ENCODE results near the gene AARS2. TPM values are rescaled to one million over a fixed set of nuclear protein-coding genes. Genes with fewer than 3 reads are reported as not detected.

AARS2 gene
- total RNA-seq, 4 donors from 2014 or later, result 14.2 to 23.1 (median 17.7) TPM

- Histone ChIP-seq H3K4me1 (no peaks in the 10 kb centered on the region), H3K36me3 (peaks cover 0 to 94% (median 25%) of the 10 kb centered on the region in 3 donors), H3K27me3 (no peaks in the 10 kb centered on the region), H3K27ac (no peak overlapping the region), H3K9me3 (no peaks in the 10 kb centered on the region), H3K4me3 (no peak overlapping the region)
- DNase-seq (ENCODE audit: low spot score in 2 of 2), result no peak
- WGBS, 2 donors, result 89 to 94% methylated on average over 5 to 6 of the region's 6 CpGs
- no peak for TF ChIP-seq CTCF (IDR thresholded peaks at IDR 0.05)
- TF ChIP-seq EP300 (IDR thresholded peaks at IDR 0.05), result no peak
- TF ChIP-seq POLR2A (IDR thresholded peaks at IDR 0.05), result no peak
Measured at GRCh38 chr6:44303842-44304241, 9.3 kb downstream of the AARS2 start.

GRCh38 chr6:44302856-44303255 lies 10.3 kb downstream of the AARS2 start:
- peaks cover 0 to 2% of the 10 kb centered on the region in 2 donors for H3K27me3 ChIP-seq
- H3K36me3 ChIP-seq, result peaks cover 0 to 84% (median 25%) of the 10 kb centered on the region in 3 donors
- TF ChIP-seq CTCF (IDR thresholded peaks at IDR 0.05) (no peak), EP300 (IDR thresholded peaks at IDR 0.05) (no peak), POLR2A (IDR thresholded peaks at IDR 0.05) (no peak)
- WGBS, 2 donors, result 91 to 94% methylated on average over 11 to 12 of the region's 12 CpGs
- no peak for DNase-seq (ENCODE audit: low spot score in 2 of 2)
- H3K4me3 ChIP-seq, result no peak overlapping the region
- no peak overlapping the region for H3K27ac ChIP-seq
- H3K9me3 ChIP-seq, result no peaks in the 10 kb centered on the region
- H3K4me1 ChIP-seq, result peaks cover 0 to 4% (median 2%) of the 10 kb centered on the region in 4 donors

GRCh38 chr6:44301782-44302564 lies 11.2 kb downstream of the AARS2 start:
- Histone ChIP-seq H3K4me1 (peaks cover 0 to 13% (median 9%) of the 10 kb centered on the region in 4 donors), H3K27me3 (peaks cover 2 to 10% of the 10 kb centered on the region in 2 donors), H3K36me3 (peaks cover 0 to 75% (median 22%) of the 10 kb centered on the region in 3 donors), H3K27ac (no peak overlapping the region), H3K4me3 (no peak overlapping the region), H3K9me3 (no peaks in the 10 kb centered on the region)
- DNase-seq (ENCODE audit: low spot score in 2 of 2), result no peak
- 88 to 91% methylated on average over 9 to 14 of the region's 14 CpGs for WGBS, 2 donors
- TF ChIP-seq CTCF (IDR thresholded peaks at IDR 0.05) (no peak), EP300 (IDR thresholded peaks at IDR 0.05) (no peak), POLR2A (IDR thresholded peaks at IDR 0.05) (no peak)

- H3K9me3 ChIP-seq, result no peaks in the 10 kb centered on the region
- H3K27me3 ChIP-seq, result peaks cover 2 to 19% of the 10 kb centered on the region in 2 donors
- no peak overlapping the region for H3K4me3 ChIP-seq
- 86 to 92% methylated on average over 7 to 8 of the region's 8 CpGs for WGBS, 2 donors
- no peak overlapping the region for H3K27ac ChIP-seq
- DNase-seq (ENCODE audit: low spot score in 2 of 2), result no peak
- H3K4me1 ChIP-seq, result peaks cover 0 to 17% (median 11%) of the 10 kb centered on the region in 4 donors
- peaks cover 0 to 67% (median 22%) of the 10 kb centered on the region in 3 donors for H3K36me3 ChIP-seq
- TF ChIP-seq EP300 (IDR thresholded peaks at IDR 0.05) (no peak), POLR2A (IDR thresholded peaks at IDR 0.05) (no peak), CTCF (IDR thresholded peaks at IDR 0.05) (no peak)
Measured at GRCh38 chr6:44301106-44301505, 12.0 kb downstream of the AARS2 start.

GRCh38 chr6:44300292-44300823 lies 12.8 kb downstream of the AARS2 start:
- no peak overlapping the region for H3K4me3 ChIP-seq
- TF ChIP-seq POLR2A (IDR thresholded peaks at IDR 0.05), result no peak
- TF ChIP-seq EP300 (IDR thresholded peaks at IDR 0.05), result no peak
- no peak for TF ChIP-seq CTCF (IDR thresholded peaks at IDR 0.05)
- no peak for DNase-seq (ENCODE audit: low spot score in 2 of 2)
- peaks cover 0 to 17% (median 11%) of the 10 kb centered on the region in 4 donors for H3K4me1 ChIP-seq
- H3K9me3 ChIP-seq, result no peaks in the 10 kb centered on the region
- 82 to 85% methylated on average over 3 to 7 of the region's 7 CpGs for WGBS, 2 donors
- H3K36me3 ChIP-seq, result peaks cover 0 to 59% (median 22%) of the 10 kb centered on the region in 3 donors
- H3K27me3 ChIP-seq, result peaks cover 2 to 26% of the 10 kb centered on the region in 2 donors
- H3K27ac ChIP-seq, result no peak overlapping the region
